Memory B cell (primary cell): ENCODE measurements around the gene BMPR1A.
"Not testable (repeated sequence)": the region's sequence is repeated elsewhere in the genome, so short reads cannot be mapped to it uniquely, and the experiment has no call there.

Source experiments
- ATAC-seq: fragments of 150-1000 bp; cut with Tn5 transposase; 2 replicates; pipeline ENCODE4 v1.10.0; 2021; ENCODE audit warnings: low read depth, mild to moderate bottlenecking, moderate library complexity
- DNase-seq, 2 donors: peaks; one replicate each; pipeline ENCODE4 v3.0.0; 2022; ENCODE audit warnings: low spot score in 2 of 2
- H3K27ac Mint-ChIP-seq: one replicate; pipeline ENCODE4 v1.8.0; 2022; ENCODE audit warnings: mild to moderate bottlenecking, moderate library complexity, mixed read lengths
- H3K27me3 Mint-ChIP-seq: one replicate; pipeline ENCODE4 v1.8.0; 2022; ENCODE audit warnings: mixed read lengths
- H3K36me3 Mint-ChIP-seq: one replicate; pipeline ENCODE4 v1.8.0; 2022; ENCODE audit warnings: mild to moderate bottlenecking, mixed read lengths
- H3K4me1 Mint-ChIP-seq: one replicate; pipeline ENCODE4 v1.8.0; 2022; ENCODE audit warnings: mixed read lengths
- H3K4me3 Mint-ChIP-seq: one replicate; pipeline ENCODE4 v1.8.0; 2022; ENCODE audit warnings: mild to moderate bottlenecking, moderate library complexity, mixed read lengths
- H3K9me3 Mint-ChIP-seq: one replicate; pipeline ENCODE4 v1.8.0; 2022; ENCODE audit warnings: mixed read lengths

Gene BMPR1A

DNA sequence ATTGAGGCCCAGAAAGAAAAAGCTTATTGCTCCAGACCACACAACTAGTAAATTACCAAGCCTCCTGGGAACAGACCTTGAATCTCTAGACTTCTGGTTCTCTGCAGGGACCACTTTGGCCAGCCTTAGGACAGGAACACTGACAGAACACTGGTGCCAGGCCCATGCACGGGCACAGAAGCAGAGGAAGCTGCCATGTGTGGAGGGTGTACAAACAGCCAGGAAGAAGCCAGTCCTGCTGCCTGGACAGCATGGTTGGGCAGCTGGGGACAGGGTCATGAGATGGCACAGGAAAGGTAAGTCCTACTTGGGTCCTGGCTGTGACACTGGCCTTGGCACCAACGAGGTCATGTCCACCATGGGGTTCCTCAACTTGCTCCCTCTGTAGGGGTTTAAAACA lies 181.8 kb downstream of the BMPR1A start:
- no peak overlapping the region for H3K4me3 Mint-ChIP-seq
- H3K4me1 Mint-ChIP-seq, result peaks cover 2% of the 10 kb centered on the region
- DNase-seq, result no peak
- no peak overlapping the region for H3K27ac Mint-ChIP-seq
- H3K36me3 Mint-ChIP-seq, result no peaks in the 10 kb centered on the region
- H3K27me3 Mint-ChIP-seq, result no peaks in the 10 kb centered on the region
- ATAC-seq, result no peak
- H3K9me3 Mint-ChIP-seq, result no peaks in the 10 kb centered on the region

DNA sequence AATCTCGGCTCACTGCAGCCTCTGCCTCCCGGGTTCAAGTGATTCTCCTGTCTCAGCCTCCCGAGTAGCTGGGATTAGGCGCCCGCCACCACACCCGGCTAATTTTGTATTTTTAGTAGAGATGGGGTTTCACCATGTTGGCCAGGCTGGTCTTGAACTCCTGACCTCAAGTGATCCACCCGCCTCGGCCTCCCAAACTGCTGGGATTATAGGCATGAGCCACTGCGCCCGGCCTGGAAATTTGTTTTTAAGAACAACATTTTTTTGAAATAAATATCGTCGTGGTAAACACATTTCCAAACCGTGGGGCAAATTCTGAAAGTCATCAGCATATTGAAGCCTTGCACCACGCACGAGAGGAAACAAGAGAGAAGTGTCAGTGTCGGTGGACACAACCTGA lies 183.7 kb downstream of the BMPR1A start:
- H3K9me3 Mint-ChIP-seq, H3K36me3 Mint-ChIP-seq: not testable (repeated sequence)

GRCh38 chr10:86940677-86941076 lies 184.3 kb downstream of the BMPR1A start:
- ATAC-seq (no peak), DNase-seq (no peak)
- Mint-ChIP-seq H3K27me3 (no peaks in the 10 kb centered on the region), H3K27ac (no peak overlapping the region), H3K4me3 (no peak overlapping the region), H3K36me3 (no peaks in the 10 kb centered on the region), H3K9me3 (no peaks in the 10 kb centered on the region), H3K4me1 (peaks cover 2% of the 10 kb centered on the region)

More for the DNA sequence above, 183.7 kb downstream of the BMPR1A start:
- not testable (repeated sequence) for H3K4me3 Mint-ChIP-seq, H3K27me3 Mint-ChIP-seq, H3K27ac Mint-ChIP-seq, ATAC-seq, H3K4me1 Mint-ChIP-seq, DNase-seq

GRCh38 chr10:86941426-86941825 lies 185.0 kb downstream of the BMPR1A start:
- no peaks in the 10 kb centered on the region for H3K9me3 Mint-ChIP-seq
- H3K4me1 Mint-ChIP-seq, result peaks cover 2% of the 10 kb centered on the region
- no peaks in the 10 kb centered on the region for H3K36me3 Mint-ChIP-seq
- ATAC-seq (no peak), DNase-seq (no peak)
- no peak overlapping the region for H3K4me3 Mint-ChIP-seq
- H3K27ac Mint-ChIP-seq, result no peak overlapping the region
- H3K27me3 Mint-ChIP-seq, result no peaks in the 10 kb centered on the region

DNA sequence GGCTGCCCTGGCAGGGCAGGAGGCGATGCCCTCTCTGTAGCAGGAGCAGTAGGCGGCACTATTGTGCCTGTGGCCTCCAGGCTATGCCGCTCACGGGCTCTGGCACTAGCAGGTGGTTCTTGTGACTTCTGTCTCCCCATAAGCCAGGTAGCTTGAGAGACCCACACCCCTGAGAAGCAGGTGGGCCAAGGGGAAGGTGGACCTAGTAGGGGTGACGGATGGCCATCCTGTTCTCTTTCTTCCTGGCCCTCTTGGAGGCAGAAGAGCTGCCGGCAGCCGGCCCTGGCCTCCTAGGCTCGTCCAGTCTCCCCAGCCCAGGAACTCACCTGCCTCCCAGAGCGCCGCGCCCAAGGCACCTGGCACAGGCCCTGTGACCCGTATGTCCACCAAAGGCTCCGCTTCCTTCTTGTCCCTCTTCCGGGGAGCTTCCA lies 185.6 kb downstream of the BMPR1A start:
- no peaks in the 10 kb centered on the region for H3K9me3 Mint-ChIP-seq
- H3K36me3 Mint-ChIP-seq, result no peaks in the 10 kb centered on the region
- no peak overlapping the region for H3K27ac Mint-ChIP-seq
- DNase-seq (no peak), ATAC-seq (no peak)
- H3K4me3 Mint-ChIP-seq, result no peak overlapping the region
- peaks cover 2% of the 10 kb centered on the region for H3K4me1 Mint-ChIP-seq
- H3K27me3 Mint-ChIP-seq, result peaks cover 5% of the 10 kb centered on the region

- Mint-ChIP-seq H3K4me1 (peaks cover 2% of the 10 kb centered on the region), H3K27ac (no peak overlapping the region)
- ATAC-seq, result no peak
Observed at GRCh38 chr10:86942441-86943315, 186.3 kb downstream of the BMPR1A start.

DNA sequence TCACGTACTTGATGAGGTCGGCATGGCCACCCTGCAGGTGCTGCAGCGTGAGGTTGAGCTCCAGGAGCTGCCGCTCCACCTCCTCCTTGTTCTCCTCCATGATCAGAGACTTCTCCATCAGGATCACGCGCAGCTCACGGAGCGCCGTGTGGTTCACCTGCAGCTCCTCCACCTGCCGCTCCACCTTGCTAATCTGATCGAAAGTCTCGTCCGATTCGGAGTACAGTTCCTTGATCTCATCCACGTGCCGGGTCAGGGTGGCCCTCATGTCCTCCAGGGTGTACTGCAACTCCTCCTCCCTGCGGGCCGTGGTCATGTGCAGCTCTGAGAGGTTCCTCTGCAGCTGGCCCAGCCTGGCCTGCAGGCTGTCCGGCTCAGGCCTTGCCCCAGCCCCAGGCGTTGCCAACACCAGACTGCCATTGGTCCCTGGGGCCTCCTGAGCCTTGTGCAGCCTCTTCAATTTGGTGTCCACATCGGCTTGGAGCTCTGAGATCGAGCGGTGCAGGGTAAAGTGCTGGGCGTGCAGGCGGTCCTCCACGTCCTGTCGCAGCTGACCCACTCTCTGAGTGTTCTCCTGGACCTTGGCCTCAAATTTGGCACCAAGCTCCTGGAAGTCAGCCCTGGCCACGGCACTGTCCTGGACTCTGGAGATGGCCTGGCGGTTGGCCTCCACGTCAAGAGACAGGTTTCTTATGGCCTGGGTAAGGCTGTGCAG lies 187.1 kb downstream of the BMPR1A start:
- H3K27me3 Mint-ChIP-seq, result peaks cover 5% of the 10 kb centered on the region
- H3K4me1 Mint-ChIP-seq, result peaks cover 2% of the 10 kb centered on the region

More at GRCh38 chr10:86942441-86943315, 186.3 kb downstream of the BMPR1A start:
- Mint-ChIP-seq H3K27me3 (peaks cover 5% of the 10 kb centered on the region), H3K4me3 (no peak overlapping the region), H3K9me3 (no peaks in the 10 kb centered on the region), H3K36me3 (no peaks in the 10 kb centered on the region)
- no peak for DNase-seq

DNA sequence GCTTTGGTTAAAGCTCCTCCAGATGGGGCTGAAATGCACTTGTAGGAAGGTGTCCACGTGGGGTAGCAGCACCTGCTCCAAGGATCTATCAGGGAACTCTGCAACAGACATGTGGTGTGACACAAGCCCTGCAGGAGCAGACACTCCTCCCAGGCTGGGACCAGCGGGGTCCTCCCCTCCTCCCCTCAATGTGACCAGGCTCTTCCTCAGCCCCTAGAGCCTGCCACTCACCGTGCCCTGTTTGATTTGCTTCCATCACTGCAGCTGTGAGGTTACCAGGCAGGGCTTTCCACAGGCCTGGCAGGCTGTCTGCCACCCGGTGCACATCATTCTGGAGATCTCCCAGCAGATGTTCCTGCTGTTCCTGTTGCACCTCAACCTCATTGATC lies 187.6 kb downstream of the BMPR1A start:
- Mint-ChIP-seq H3K4me3 (no peak overlapping the region), H3K9me3 (no peaks in the 10 kb centered on the region), H3K4me1 (peaks cover 2% of the 10 kb centered on the region), H3K27ac (no peak overlapping the region), H3K27me3 (peaks cover 5% of the 10 kb centered on the region), H3K36me3 (no peaks in the 10 kb centered on the region)
- DNase-seq, result no peak
- ATAC-seq, result no peak

More for the DNA sequence above, 187.1 kb downstream of the BMPR1A start:
- ATAC-seq (no peak), DNase-seq (no peak)
- Mint-ChIP-seq H3K36me3 (no peaks in the 10 kb centered on the region), H3K27ac (no peak overlapping the region), H3K9me3 (no peaks in the 10 kb centered on the region), H3K4me3 (no peak overlapping the region)

DNA sequence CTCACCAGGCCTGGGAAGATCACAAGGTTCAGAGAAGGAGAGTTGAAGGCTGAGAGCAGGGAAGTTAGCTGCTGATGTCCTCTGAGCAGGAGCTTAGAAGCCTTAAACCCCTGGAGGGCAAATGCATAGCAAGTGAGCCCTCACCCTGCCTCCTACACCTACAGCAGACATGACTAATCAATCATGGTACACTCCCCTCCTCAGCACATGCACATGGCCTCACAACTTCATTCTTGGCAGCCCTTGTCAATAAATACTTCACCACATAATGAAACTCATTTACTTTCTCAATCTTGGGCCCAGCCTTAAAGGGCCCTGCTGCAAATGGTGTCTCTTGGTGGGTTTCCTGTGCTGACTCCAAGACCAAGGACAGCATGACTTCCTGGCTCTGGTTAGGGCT lies 188.1 kb downstream of the BMPR1A start:
- Mint-ChIP-seq H3K27ac (no peak overlapping the region), H3K9me3 (no peaks in the 10 kb centered on the region), H3K36me3 (no peaks in the 10 kb centered on the region), H3K27me3 (peaks cover 5% of the 10 kb centered on the region), H3K4me1 (peaks cover 1% of the 10 kb centered on the region), H3K4me3 (no peak overlapping the region)
- no peak for DNase-seq
- ATAC-seq, result no peak

- Mint-ChIP-seq H3K36me3 (no peaks in the 10 kb centered on the region), H3K27me3 (peaks cover 5% of the 10 kb centered on the region), H3K9me3 (no peaks in the 10 kb centered on the region), H3K27ac (no peak overlapping the region), H3K4me1 (no peaks in the 10 kb centered on the region), H3K4me3 (no peak overlapping the region)
- DNase-seq (no peak), ATAC-seq (no peak)
Observed at GRCh38 chr10:86944907-86945306, 188.5 kb downstream of the BMPR1A start.

DNA sequence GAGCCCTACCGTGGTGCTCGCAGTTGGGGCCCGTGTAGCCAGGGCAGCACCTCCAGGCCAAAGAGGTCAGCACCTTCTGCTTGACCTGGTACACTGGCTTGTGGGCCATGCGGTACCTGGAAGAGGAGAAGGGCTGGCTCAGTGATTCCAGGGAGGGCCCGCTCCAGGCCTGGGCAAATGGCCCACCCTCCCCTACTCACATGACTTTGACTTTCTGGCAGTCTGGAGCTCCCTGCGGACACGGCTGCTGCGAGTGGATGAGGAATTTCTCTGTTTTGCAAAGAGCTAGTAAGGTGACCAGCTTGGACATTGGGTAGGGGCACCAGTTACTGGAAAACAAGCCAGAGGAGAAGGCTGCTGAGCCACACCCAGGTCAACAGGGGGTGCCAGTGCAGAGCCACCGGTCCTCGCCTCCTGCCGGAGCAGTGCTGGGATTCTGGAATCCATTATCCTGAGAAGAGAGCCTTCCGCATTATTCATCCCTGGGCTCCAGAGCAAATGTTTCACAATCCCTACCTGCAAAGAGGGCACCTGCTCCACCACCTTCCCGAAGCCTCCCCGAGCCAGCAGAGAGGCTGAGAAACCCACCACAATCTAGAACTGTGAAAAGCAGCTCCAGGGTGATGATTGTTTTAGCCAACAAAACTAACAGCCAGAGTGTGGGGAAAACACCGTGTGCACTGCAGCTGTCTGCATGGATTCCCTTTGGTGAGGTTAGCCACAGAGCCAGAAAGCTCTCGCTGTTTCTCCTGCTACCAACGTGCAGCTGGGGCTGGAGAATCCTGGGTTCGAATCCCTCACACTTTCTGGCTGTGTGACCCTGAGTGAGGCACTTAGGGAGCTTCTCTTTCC lies 189.2 kb downstream of the BMPR1A start:
- no peak overlapping the region for H3K4me3 Mint-ChIP-seq
- no peaks in the 10 kb centered on the region for H3K4me1 Mint-ChIP-seq
- H3K36me3 Mint-ChIP-seq, result no peaks in the 10 kb centered on the region
- no peak for ATAC-seq
- H3K27me3 Mint-ChIP-seq, result peaks cover 5% of the 10 kb centered on the region
- H3K9me3 Mint-ChIP-seq, result no peaks in the 10 kb centered on the region
- H3K27ac Mint-ChIP-seq, result no peak overlapping the region
- no peak for DNase-seq

DNA sequence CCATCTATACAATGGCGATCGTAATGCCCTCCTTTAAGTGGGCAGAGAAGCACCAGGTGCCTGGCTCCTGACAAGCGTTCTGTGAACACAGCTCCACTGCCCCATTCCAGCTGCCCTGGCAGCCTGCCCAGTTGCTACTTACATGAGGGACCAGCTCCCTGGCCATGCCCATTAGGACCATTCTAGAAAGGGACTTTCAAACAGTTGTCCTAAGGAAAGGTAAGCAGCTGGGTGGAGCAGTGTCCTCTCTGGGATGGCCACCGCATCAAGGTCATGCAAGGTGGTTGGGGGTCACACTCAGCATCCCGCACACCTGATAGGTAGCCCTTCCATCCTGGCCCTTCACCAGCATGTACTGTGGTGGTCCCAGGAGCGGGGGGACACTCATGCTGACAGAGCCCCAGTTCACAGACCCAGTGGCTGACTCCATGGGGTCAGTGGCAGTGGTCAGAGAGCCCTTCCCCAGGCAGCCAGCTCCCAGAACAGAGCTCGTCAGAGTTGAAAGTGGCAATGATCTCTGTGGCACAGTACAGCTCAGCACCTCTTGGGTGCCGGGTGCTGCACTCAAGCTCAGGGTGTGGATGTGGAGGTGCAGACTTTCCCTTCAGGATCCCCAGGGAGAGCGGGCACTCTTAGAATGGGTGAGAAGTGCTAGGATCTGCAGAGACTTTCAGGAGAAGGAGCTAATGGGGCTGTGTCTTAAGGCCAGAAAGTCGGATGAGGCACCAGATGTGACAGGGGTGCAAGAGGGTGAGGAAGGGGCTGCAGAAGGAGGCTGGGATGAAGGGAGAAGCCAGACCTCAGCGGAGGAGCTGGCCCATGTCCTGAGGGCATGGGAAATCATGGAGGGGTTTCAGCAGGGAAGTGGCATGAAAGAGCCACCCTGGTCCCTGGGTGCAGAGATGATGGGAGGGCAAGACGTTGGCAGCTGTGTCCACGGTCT lies 190.1 kb downstream of the BMPR1A start:
- Mint-ChIP-seq H3K9me3 (no peaks in the 10 kb centered on the region), H3K36me3 (no peaks in the 10 kb centered on the region), H3K4me1 (no peaks in the 10 kb centered on the region), H3K4me3 (no peak overlapping the region), H3K27ac (no peak overlapping the region), H3K27me3 (peaks cover 5% of the 10 kb centered on the region)
- no peak for DNase-seq
- no peak for ATAC-seq

- ATAC-seq, H3K36me3 Mint-ChIP-seq, H3K4me3 Mint-ChIP-seq, H3K9me3 Mint-ChIP-seq, H3K27ac Mint-ChIP-seq, H3K4me1 Mint-ChIP-seq, H3K27me3 Mint-ChIP-seq, DNase-seq: not testable (repeated sequence)
Observed at GRCh38 chr10:86947806-86948205, 191.4 kb downstream of the BMPR1A start.
